Heart left ventricle (tissue), 13 donors: ENCODE data around the gene PARVG.

Experiments
- POLR2A ChIP-seq, 2 donors: fragments of 450-650 bp; IDR thresholded peaks; one replicate each; pipeline ENCODE4 v1.6.1; 2017; ENCODE audit warnings: antibody characterized with exemption in 2 of 2, mild to moderate bottlenecking in 2 of 2, moderate library complexity in 2 of 2
- TF ChIP-seq, protein P1 (sequence below), 12 donors: fragments of 200-600 bp; sonication (generic) in 4 of 12; IDR thresholded peaks; one replicate each; pipeline versions ENCODE4 v1.5.0 to v1.8.0; 2018 to 2022; ENCODE audit warnings: antibody characterized with exemption in 12 of 12, mild to moderate bottlenecking in 5 of 12
- donor health status: ischemic (EF 13 %, LVEDD 7.1; RV severe dilation, severe dysfunction).
- donor health status: DM: no; HTN: yes; CAD: no.
- donor health status: DM: no; HTN: no; CAD: no.
- donor health status: ischemic (EF 25% LVEDD 6.9; RV normal size, moderate dysfunction).
- donor health status: ischemic (EF 25% LVEDD 5.7; RV mildly dilated, moderate dysfunction).
- donor health status: ischemic (EF 35%, LVEDD 5.7; RV mildly dilated, moderate dysfunction).
- donor health status: nonischemic (EF 11% LVEDD 7.7; RV severe dilation, severe dysfunction).
- donor health status: DM: yes; HTN: yes; CAD: no.
- donor health status: PGD.
- donor health status: ischemic (EF 29% LVEDD 5.4; RV normal size, mild dysfunction).
- donor health status: nonischemic (EF 23%, LVEDD 6.1; RV moderate dilation, normal function).

DNA sequence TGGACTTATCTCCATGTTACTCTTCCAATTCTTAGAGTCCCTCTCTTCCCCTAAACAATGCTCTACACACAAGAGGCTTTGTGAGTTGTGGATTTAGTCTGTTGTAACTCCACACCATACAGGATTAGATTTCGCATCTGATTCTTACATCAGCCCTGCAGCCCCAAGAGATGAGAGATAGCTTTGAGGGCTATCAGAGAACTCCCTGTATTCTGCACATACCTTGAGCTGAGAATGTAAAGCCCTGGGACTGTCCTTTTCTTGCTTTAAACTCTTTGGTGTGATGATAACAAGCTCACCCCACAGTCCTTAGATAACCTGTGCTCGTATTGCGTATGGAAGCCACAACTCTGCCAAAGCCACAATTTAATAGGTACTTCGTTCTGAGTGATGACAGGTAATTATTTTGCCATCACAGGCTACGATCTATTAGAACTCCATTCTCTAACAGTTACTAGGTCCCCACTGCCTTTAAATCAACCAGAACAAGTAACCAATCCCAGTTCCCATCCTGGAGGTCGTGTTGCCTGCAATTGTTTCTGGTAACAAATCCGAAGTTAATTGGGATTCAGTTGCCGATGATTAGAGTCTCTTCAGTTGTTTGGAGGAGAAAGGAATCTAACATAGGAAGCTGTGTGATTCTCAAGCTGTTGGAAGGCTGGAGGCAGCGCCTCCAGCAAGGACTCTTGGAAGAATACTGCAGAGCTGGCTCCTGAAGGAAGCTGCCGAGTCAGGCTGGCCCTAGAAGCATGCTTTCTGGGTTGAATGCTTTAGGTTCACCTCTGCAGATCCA lies 1.3 kb upstream of the PARVG start:
- TF ChIP-seq, protein P1, sequence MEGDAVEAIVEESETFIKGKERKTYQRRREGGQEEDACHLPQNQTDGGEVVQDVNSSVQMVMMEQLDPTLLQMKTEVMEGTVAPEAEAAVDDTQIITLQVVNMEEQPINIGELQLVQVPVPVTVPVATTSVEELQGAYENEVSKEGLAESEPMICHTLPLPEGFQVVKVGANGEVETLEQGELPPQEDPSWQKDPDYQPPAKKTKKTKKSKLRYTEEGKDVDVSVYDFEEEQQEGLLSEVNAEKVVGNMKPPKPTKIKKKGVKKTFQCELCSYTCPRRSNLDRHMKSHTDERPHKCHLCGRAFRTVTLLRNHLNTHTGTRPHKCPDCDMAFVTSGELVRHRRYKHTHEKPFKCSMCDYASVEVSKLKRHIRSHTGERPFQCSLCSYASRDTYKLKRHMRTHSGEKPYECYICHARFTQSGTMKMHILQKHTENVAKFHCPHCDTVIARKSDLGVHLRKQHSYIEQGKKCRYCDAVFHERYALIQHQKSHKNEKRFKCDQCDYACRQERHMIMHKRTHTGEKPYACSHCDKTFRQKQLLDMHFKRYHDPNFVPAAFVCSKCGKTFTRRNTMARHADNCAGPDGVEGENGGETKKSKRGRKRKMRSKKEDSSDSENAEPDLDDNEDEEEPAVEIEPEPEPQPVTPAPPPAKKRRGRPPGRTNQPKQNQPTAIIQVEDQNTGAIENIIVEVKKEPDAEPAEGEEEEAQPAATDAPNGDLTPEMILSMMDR (IDR thresholded peaks at IDR 0.05): no peak
- no peak for TF ChIP-seq POLR2A (IDR thresholded peaks at IDR 0.05)
